Retinal pigment epithelial cell (primary cell): Measurements from ENCODE around the gene LOXL3.
A peak's percentile ranks its signal among the peaks of the same experiment; 100 is the strongest.

Source experiments
- DNase-seq: peaks from one replicate; pipeline ENCODE4 v3.0.0-alpha.2; 2010; ENCODE audit warnings: low read depth
- H3K4me3 ChIP-seq: 2 replicates; pipeline ENCODE4 v1.5.1; 2011; ENCODE audit warnings: mild to moderate bottlenecking, low read length, control low read depth, moderate library complexity
- TF ChIP-seq, protein P1 (sequence below): conservative IDR thresholded peaks from 2 replicates; pipeline ENCODE4 v1.5.1; 2011; ENCODE audit warnings: low read depth, low read length, control low read depth, inconsistent platforms

LOXL3 gene, protein sequence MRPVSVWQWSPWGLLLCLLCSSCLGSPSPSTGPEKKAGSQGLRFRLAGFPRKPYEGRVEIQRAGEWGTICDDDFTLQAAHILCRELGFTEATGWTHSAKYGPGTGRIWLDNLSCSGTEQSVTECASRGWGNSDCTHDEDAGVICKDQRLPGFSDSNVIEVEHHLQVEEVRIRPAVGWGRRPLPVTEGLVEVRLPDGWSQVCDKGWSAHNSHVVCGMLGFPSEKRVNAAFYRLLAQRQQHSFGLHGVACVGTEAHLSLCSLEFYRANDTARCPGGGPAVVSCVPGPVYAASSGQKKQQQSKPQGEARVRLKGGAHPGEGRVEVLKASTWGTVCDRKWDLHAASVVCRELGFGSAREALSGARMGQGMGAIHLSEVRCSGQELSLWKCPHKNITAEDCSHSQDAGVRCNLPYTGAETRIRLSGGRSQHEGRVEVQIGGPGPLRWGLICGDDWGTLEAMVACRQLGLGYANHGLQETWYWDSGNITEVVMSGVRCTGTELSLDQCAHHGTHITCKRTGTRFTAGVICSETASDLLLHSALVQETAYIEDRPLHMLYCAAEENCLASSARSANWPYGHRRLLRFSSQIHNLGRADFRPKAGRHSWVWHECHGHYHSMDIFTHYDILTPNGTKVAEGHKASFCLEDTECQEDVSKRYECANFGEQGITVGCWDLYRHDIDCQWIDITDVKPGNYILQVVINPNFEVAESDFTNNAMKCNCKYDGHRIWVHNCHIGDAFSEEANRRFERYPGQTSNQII

DNA sequence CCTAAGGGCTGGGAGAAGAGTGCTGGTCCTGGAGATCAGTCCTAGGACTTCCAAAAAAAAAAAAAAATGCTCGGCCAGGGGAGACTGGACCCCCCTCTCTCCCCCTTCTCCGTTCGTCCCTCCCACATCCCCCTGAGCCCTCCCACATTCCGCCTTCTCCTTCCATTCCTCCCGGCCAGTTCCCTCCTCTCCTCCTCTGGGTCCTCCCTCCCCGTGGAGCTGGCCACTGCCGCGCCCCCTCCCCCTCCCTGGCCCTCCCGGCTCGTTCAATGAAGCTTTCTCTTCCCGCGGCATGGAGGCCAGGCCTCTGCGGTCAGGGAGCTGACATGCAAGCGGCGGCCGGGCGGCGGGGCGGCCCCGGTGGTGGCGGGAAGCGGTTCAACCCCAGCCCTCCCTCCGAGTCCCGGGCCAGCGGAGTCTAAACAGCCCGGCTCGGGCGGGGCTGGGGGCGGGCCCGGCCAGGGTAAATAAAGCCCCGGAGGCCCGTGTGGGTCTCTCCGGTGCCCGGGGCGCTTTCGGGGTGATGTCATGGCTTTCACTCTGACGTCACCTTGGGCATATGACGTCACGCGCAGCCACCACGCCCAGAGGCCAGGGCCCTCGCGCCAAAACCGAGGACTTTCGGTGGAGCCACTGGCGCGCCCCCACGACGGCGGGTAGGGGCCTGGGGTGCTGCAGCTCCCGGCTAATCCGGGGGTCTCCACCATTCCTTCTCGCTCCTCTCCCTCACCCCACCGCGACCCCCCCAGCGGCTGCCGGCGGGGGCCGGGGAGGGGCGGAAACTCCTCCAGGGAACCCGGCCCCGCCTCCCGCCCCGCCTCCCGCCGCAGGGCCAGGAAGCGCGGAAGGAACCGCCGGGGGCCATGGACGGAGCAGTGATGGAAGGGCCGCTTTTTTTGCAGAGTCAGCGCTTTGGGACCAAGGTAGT, at the start of gene LOXL3, which contains the start of gene DOK1:
Gene LOXL3 (minus strand): TSS at position 51 of the 928 bp plus-strand sequence. CDS start 1,308 bp downstream, outside the sequence.
Gene DOK1 (plus strand): TSS at position 829 of the 928 bp plus-strand sequence. CDS start 35 bp downstream, at position 864.
- TF ChIP-seq, protein P1, sequence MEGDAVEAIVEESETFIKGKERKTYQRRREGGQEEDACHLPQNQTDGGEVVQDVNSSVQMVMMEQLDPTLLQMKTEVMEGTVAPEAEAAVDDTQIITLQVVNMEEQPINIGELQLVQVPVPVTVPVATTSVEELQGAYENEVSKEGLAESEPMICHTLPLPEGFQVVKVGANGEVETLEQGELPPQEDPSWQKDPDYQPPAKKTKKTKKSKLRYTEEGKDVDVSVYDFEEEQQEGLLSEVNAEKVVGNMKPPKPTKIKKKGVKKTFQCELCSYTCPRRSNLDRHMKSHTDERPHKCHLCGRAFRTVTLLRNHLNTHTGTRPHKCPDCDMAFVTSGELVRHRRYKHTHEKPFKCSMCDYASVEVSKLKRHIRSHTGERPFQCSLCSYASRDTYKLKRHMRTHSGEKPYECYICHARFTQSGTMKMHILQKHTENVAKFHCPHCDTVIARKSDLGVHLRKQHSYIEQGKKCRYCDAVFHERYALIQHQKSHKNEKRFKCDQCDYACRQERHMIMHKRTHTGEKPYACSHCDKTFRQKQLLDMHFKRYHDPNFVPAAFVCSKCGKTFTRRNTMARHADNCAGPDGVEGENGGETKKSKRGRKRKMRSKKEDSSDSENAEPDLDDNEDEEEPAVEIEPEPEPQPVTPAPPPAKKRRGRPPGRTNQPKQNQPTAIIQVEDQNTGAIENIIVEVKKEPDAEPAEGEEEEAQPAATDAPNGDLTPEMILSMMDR: no peak
- DNase-seq: peak; percentile 53
- peak within 1 kb of the TSS; percentile 94 for H3K4me3 ChIP-seq

DNA sequence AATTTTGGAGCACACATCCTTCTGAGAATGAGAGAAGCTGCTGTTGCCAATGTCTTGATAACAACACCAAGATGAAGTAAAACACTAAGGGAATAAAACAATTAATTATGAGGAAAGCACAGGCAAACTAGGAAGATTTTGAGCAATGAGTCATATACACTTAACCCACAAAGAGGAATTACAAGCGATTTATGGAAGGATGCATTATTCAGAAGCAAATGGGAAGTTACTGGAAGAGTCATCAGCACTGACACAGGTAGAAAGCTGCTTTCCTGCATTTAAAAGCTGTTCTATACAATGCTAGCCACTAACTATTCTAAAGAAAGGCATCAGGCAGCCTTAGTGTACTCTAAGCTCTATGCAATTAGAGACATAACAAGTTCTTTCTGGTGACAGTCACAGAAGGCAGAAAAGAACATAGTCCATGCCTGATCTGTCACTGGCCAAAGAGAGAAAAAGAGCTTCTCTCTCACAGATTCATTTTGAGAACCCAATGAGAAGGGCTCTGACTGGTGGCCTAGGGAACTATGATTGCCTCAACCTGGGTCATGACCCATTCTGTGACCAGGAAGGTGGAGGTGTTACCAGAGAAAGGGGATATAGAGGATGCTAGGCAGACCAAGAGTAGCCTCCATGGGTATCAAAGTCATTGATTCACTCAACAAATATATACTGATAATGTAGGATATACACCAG, 49.0 kb upstream of the LOXL3 start:
- no peak for DNase-seq
- no peak overlapping the region for H3K4me3 ChIP-seq
- TF ChIP-seq, protein P1: no peak

DNA sequence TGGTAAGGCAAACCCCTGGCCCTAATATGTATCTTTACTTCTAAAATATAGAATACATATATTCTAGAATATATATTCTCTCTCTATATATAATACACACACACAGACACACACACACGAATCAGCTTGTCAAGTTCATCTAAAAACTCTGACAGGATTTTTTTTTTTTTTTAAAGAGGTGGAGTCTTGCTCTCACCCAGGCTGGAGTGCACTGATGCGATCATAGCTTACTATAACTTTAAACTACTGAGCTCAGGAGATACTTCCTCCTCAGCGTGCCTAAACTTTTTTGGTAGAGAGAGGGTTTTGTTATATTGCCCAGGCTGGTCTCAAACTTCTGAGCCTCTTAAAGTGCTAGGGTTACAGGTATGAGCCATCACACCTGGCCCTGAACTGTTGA, 45.9 kb upstream of the LOXL3 start:
- H3K4me3 ChIP-seq: no peak overlapping the region
- TF ChIP-seq, protein P1: no peak
- no peak for DNase-seq

DNA sequence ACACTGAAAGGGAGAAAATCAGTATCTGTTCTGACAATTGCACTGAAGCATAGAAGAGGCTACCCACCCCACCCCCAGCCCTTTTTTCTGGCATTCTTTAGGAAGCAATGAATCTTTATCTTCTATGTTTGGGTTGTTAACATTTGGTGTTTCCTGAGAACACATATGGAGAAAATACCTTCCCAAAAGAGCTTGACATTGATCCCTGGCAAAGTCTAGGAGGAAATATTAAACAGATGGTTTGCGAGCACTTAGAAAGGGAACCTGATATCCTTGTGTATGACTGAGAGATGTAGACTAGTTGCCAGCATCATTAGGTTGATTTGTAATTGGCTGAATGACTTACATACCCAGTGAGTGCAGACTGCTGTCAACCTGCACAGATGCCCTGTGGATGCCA, 43.7 kb upstream of the LOXL3 start:
- TF ChIP-seq, protein P1: no peak
- H3K4me3 ChIP-seq: no peak overlapping the region
- DNase-seq: no peak

DNA sequence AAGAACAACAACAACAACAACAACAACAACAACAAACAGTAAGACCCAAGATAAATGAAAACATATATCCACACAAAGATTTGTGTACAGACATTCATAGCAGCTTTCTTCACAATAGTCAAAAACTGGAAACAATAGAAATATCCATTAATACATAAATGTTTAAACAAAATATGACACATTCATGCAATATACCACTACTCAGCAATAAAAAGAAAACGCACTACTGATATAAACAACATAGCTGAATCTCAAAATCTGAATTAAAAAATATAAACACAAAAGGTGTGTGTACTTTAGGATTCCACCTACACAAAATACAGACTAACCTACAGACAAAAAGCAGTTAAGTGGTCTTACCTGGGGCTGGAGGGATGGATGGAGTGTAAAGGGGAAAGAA, 42.8 kb upstream of the LOXL3 start:
- DNase-seq: no peak
- no peak overlapping the region for H3K4me3 ChIP-seq
- TF ChIP-seq, protein P1: no peak
